ENCODE results near the gene NEMF.
"Not testable (repeated sequence)": the region's sequence is repeated elsewhere in the genome, so short reads cannot be mapped to it uniquely, and the experiment has no call there.

NEMF gene

DNA sequence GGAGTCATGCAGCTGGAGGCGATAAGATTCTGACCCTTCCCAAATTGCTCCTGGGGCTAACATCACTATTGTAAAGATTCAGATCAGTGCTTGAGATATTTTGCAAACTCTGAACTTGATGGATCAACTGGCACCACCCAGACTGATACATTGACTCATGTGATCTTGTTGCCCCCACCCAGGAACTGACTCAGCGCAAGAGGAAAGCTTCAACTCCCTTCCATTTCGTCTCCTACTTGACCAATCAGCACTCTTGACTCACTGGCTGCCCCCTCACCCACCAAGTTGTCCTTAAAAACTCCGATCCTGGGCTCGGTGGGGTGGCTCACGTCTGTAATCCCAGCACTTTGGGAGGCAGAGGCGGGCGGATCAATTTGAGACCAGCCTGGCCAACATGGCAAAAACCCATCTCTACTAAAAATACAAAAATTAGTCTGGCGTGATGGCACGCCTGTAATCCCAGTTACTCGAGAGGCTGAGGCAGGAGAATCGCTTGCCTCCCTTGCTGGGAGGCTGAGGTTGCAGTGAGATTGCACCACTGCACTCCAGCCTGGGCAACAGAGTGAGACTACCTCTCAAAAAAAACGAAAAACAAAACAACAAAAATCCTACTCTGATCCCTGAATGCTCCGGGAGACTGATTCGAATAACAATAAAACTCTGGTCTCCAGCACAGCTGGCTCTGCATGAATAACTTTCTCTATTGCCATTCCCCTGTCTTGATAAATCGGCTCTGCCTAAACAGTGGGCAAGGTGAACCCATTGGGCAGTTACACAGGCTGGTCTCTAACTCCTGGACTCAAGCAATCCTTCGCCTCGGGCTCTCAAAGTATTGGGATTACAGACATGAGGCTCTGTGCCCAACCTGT, 30.5 kb upstream of the NEMF start:
- peaks cover 41% of the 10 kb centered on the region for H3K4me1 Mint-ChIP-seq
- H3K9me3 Mint-ChIP-seq, result no peaks in the 10 kb centered on the region
- no peak for ATAC-seq
- H3K27ac Mint-ChIP-seq, result no peak overlapping the region
- DNase-seq, result no peak
- no peak overlapping the region for H3K4me3 Mint-ChIP-seq
- no peaks in the 10 kb centered on the region for H3K27me3 Mint-ChIP-seq

DNA sequence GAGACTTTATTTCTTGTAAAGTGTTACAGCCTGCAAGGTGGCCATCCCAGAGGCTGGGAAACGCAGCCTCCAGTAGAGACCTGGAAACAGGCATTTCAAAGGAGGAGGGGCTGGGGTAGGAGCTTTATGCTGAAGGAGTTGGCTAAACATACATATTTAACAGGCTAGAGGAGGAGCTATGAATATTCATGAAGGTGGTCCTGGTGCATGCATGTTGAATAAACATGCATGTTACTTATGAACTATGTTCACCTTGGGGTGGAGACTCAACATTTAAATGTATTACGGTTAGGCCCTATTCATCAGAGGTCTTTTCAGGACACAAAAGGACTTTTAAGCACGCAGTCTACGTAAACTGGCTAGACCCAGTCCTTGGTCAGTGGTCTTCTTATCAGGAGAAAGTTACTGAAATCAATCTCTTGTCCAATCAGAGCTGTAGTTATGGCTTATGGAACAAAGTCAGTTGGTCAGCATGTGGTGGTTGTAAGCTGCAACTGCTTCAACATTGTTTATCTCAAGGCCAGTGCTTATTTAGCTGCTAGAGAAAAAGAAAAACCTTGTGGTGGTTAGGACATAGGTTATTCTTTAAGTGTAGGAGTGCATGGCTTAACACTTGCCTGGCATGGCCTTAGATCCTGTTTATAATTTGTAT, 28.9 kb upstream of the NEMF start:
- no peak for DNase-seq
- peak overlapping the region in 1 of 2 donors; percentile 28 for H3K27ac Mint-ChIP-seq
- H3K9me3 Mint-ChIP-seq, result no peaks in the 10 kb centered on the region
- no peaks in the 10 kb centered on the region for H3K27me3 Mint-ChIP-seq
- H3K4me3 Mint-ChIP-seq, result no peak overlapping the region
- H3K4me1 Mint-ChIP-seq, result peaks cover 35% of the 10 kb centered on the region
- no peak for ATAC-seq

DNA sequence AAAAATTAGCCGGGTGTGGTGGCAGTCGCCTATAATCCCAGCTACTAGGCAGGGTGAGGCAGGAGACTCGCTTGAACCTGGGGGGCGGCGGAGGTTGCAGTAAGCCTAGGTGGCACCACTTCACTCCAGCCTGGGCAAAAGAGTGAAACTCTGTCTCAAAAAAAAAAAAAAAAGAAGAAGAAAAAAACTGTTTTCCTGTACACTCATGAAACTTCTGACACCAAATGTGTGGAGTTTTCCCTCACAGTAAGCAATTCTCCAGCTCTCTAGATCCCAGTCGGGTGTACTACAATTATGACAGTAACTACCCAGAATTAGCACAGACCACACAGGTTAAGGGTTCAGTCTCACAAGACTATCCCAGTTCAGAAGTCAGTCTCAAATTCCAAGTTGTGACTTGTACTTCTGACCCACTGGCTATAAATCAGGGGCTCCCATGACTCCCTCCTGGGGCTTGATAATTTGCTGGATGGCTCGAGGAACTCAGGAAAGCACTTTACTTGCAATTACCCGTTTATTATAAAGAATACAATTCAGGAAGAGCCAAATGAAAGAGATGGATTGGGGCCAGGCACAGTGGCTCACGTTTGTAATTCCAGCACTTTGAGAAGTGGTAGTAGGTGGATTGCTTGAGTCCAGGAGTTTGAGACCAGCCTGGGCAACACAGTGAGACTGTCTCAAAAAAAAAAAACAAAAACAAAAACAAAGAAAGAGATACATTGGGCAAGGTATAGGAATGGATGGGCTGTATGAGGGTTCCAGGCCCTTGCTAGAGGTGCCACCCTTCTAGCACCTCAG, 27.9 kb upstream of the NEMF start:
- peaks cover 31% of the 10 kb centered on the region for H3K4me1 Mint-ChIP-seq
- no peak overlapping the region for H3K4me3 Mint-ChIP-seq
- ATAC-seq (peak; percentile 44), DNase-seq (no peak)
- H3K27ac Mint-ChIP-seq, result peak overlapping the region in 1 of 2 donors; percentile 28
- H3K9me3 Mint-ChIP-seq, result no peaks in the 10 kb centered on the region
- H3K27me3 Mint-ChIP-seq, result no peaks in the 10 kb centered on the region

DNA sequence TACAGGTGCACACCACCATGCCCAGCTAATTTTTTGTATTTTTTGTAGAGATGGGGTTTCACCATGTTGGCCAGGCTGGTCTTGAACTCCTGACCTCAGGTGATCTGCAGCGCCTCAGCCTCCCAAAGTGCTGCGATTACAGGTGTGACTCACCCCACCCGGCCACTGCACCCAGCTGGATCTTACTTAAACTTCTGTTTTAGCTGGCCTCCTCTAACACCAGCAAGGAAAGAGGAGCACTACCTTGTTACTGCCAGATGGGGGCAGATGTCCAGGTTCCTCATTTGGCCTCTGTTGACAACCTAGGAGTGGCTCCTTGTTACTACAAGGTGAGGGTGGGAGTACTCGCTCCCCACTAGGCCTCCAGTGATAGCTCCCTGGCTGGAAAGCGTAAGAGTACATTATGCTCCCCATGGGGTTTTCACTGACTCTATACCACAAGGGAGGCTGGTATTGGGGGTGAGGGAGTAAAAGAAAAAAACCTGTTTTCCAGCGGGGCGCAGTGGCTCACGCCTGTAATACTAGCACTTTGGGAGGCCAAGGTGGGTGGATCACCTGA, 27.1 kb upstream of the NEMF start:
- H3K4me1 Mint-ChIP-seq, result peaks cover 31% of the 10 kb centered on the region
- peak; percentile 60 to 76 for DNase-seq
- H3K9me3 Mint-ChIP-seq, result no peaks in the 10 kb centered on the region
- H3K27me3 Mint-ChIP-seq, result no peaks in the 10 kb centered on the region
- ATAC-seq, result peak; percentile 97
- peak overlapping the region; percentile 46 to 71 for H3K27ac Mint-ChIP-seq
- H3K4me3 Mint-ChIP-seq, result peak overlapping the region in 1 of 2 donors; percentile 24

DNA sequence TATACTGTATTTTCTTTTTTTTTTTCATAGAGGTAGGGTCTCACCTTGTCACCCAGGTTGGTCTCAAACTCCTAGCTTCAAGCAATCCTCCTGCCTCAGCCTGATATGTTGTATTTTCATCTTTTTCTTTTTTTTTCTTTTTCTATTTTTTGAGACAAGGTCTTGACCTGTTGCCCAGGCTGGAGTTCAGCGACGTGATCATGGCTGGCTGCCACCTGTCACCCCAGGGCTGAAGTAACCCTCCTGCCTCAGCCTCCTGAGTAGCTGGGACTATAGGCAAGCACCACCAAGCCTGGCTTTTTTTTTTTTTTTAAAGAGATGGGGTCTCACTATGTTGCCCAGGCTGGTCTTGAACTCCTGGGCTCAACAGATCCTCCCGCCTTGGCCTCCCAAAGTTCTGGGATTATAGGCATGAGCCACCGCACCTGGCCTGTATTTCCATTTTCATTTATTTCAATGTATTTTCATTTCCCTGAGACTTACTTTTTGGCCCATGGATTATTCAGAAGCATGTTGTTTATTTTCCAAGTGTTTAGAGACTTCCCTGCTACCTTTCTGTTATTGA, 24.1 kb upstream of the NEMF start:
- no peak overlapping the region for H3K27ac Mint-ChIP-seq
- H3K27me3 Mint-ChIP-seq, result no peaks in the 10 kb centered on the region
- DNase-seq (no peak), ATAC-seq (no peak)
- peaks cover 25% of the 10 kb centered on the region for H3K4me1 Mint-ChIP-seq
- no peak overlapping the region for H3K4me3 Mint-ChIP-seq
- H3K9me3 Mint-ChIP-seq, result no peaks in the 10 kb centered on the region

DNA sequence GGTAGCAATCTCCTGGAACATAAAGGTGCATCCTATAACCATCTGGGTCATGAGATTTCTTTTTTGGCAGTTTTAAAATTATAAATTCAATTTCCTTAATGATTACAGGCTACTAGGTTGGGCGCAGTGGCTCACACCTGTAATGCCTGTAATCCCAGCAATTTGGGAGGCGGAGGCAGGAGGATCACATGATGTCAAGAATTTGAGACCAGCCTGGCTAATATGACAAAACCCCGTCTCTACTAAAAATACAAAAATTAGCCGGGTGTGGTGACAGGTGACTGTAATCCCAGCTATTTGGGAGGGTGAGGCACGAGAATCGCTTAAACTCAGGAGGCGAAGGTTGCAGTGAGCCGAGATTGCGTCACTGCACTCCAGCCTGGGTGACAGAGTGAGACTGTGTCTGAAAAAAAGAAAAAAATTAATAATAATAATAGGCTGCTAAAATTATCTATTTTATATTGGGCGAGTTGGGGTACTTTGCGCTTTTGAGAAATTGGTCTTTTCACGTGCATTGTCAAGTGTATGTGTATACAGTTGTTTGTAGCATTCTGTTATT, 23.1 kb upstream of the NEMF start:
- Mint-ChIP-seq H3K27me3 (no peaks in the 10 kb centered on the region), H3K4me3 (no peak overlapping the region), H3K9me3 (no peaks in the 10 kb centered on the region), H3K27ac (no peak overlapping the region), H3K4me1 (peaks cover 22% of the 10 kb centered on the region)
- DNase-seq (no peak), ATAC-seq (no peak)

DNA sequence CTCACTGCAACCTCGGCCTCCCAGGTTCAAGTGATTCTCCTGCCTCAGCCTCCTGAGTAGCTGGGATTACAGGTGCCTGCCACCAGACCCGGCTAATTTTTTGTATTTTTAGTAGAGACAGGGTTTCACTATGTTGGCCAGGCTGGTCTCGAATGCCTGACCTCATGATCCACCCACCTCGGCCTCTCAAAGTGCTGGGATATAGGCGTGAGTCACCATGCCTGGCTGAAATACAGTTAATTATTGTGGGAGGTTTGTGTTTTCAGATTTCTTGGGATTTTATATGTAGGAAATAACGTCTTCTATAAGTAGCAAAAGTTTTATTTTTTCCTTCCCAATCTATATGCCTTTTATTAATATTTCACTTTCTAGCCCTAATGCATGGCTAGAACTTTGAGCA, 21.0 kb upstream of the NEMF start:
- not testable (repeated sequence) for H3K4me3 Mint-ChIP-seq, H3K27ac Mint-ChIP-seq, H3K9me3 Mint-ChIP-seq, ATAC-seq, DNase-seq, H3K27me3 Mint-ChIP-seq
- H3K4me1 Mint-ChIP-seq, result peaks cover 25% of the 10 kb centered on the region

DNA sequence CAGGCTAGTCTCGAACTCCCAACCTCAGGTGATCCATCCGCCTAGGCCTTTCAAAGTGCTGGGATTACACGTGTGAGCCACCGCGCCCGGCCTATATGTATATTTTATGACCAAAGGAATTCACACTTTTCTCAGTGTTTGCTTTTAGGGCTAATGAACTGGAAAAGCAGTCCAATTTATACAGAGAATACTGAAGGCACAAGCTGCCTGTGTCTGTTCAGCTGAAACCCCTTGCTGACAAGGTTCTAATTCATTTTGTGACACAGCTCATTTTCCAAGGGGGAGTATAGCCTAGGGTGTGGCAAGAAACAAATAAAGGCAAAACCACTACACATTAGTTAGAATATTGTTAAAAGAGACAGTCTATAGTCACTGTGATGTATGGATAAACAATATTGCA, 18.3 kb upstream of the NEMF start:
- peaks cover 29% of the 10 kb centered on the region for H3K4me1 Mint-ChIP-seq
- no peaks in the 10 kb centered on the region for H3K27me3 Mint-ChIP-seq
- H3K4me3 Mint-ChIP-seq, result no peak overlapping the region
- ATAC-seq, result no peak
- H3K27ac Mint-ChIP-seq, result no peak overlapping the region
- no peak for DNase-seq
- no peaks in the 10 kb centered on the region for H3K9me3 Mint-ChIP-seq

DNA sequence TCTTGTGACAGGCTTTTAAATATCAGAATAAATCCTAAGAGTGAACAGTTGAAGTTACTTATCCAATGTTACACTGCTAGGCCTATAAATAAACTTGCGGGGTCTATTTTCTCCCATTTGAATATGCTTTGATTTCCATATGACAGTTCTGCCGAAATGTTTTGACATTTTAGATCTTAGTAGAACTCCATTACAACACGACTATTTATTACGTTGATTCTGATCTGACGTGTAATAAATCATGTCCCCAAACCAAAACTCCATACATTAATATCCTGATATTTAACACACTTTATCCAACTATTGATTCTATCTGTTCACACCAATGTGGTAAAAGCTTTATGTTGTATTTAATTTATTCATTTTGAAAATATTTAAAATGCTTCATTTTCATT, 16.1 kb upstream of the NEMF start:
- ATAC-seq, result no peak
- Mint-ChIP-seq H3K27me3 (no peaks in the 10 kb centered on the region), H3K9me3 (no peaks in the 10 kb centered on the region), H3K4me3 (peak overlapping the region; percentile 90 to 98), H3K4me1 (peaks cover 29% of the 10 kb centered on the region), H3K27ac (peak overlapping the region in 1 of 2 donors; percentile 91)
- no peak for DNase-seq

DNA sequence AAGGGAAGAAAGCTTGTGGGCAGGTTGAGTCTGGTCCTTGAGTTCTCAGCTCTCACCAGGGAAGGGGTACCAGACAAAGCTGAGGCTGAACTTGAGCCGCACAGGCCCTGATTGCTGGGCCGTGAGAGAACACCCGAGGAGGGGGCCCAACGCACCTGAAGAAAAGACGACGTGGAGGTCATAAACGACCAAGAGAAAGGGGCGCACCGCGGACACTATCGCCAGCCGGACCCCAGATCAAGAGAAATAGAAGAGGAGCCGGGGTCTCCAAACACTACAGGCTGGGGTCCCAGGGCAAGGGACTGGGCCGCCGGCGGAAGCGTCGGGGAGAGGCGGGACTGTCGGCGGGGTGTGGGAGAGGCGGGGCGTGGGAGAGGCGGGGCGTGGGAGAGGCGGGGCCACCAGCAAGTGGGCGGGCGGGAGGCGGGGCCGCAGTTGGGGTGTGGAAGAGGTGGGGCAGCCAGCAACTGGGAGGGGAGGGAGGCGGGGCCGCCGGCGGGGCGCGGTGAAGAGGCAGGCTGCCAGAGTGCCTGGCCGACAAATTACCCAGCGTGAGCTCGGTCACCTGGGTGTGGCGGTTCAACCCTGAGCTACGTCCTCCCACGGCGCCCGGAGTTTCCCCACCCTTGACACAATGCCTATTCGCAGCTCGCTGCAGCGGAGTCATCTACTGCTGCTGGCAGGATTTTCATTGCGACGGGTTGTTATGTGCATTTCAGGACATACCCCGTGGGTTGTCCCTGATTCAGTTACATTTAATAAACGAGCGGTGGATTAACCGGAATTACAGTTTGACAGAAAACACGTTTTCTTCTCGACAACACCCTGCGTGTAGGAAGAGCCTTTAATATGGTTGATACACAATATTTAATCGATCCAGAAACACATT, 15.5 kb upstream of the NEMF start:
- no peaks in the 10 kb centered on the region for H3K9me3 Mint-ChIP-seq
- peak; percentile 93 for ATAC-seq

DNA sequence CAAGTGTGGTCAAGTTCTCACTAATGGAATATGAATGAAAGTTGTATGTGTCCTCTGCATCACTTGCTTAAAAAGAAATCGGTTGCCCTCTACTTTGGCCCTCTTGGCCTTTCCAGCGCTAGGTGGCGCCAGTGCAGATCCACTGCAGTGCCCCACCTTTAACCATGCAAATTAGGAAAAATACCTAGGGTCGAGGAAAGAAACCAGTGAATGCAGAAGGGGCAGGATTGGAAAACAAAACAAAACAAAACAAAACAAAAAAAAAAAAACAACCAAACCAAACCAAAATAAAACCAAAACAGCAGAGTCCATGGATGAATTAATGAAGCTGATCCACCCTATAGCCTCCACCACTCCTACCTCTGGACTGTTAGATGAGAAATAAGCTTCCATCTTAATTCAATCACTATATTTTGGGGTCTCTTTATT, 12.9 kb upstream of the NEMF start:
- no peaks in the 10 kb centered on the region for H3K27me3 Mint-ChIP-seq
- DNase-seq (peak; percentile 71 to 77), ATAC-seq (no peak)
- H3K27ac Mint-ChIP-seq, result no peak overlapping the region
- no peak overlapping the region for H3K4me3 Mint-ChIP-seq
- no peaks in the 10 kb centered on the region for H3K9me3 Mint-ChIP-seq
- peaks cover 44% of the 10 kb centered on the region for H3K4me1 Mint-ChIP-seq

More for the DNA sequence above, 15.5 kb upstream of the NEMF start:
- Mint-ChIP-seq H3K4me3 (peak overlapping the region; percentile 90 to 98), H3K27me3 (no peaks in the 10 kb centered on the region), H3K4me1 (peaks cover 29% of the 10 kb centered on the region), H3K27ac (peak overlapping the region; percentile 93 to 98)
- DNase-seq, result peak; percentile 93 to 97

DNA sequence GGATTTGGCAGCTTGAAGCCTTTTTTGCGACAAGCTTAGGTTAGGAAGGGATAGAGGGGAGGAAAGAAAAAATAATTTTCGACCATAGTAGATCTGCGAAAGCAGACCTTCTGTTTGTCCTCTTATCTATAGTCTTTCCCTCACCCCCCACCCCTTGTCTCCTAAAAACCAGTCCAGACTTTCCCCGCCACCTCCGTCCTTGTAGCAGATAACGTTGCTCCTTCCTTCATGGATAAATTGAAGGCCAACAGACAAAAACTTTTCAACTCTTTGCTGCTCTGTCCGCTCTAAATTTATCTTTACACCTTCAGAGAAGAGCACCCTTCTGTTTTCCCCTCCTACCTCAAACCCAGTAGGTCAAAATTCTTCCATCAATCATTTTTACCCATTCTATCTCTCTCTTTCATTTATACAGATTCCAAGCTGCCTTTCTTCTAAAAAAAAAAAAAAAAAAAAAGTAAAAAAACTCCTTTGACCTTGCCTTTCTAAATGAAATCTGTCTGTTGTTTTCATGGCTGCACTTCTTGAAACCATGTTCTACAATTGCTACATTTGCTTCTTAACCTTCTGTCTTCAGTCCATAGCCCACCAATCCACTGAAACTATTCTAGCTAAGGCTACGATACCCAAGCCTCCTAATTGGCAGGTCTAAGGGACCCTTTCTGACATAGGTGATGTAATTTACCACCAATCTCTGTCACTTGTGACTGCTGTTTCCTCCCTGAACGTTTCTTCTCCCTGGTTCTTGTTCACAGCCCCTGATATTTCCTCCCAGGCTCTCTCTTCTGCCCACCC, 11.1 kb upstream of the NEMF start:
- Mint-ChIP-seq H3K4me1 (peaks cover 31% of the 10 kb centered on the region), H3K9me3 (no peaks in the 10 kb centered on the region), H3K27ac (no peak overlapping the region), H3K4me3 (no peak overlapping the region), H3K27me3 (no peaks in the 10 kb centered on the region)
- DNase-seq (peak; percentile 57 to 64), ATAC-seq (peak; percentile 42)

DNA sequence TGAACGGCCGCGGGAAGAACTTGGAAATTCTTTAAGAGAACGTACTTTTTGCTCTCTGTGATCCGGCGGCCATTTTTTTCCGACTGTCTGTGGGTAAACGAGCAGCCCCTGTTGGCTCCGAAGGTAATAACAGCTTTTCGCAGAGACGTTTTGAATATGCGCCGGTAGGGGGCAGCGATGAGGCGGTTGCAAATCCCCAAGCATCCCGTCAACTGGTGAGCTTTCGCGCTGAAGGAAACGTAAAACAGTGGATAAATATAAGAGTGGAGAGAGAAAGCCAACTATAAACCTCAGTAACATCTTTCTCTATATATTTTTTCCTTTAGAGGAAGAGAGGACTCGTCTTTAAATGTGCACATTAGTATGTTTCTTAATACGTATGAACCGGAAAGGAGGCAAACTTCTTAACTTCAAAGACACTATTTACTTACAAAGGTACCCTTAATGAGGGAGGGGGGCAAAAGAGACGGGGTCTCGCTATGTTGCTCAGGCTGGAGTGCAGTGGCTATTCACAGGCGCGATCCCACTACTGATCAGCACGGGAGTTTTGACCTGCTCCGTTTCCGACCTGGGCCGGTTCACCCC, 9.6 kb upstream of the NEMF start:
- no peak overlapping the region for H3K4me3 Mint-ChIP-seq
- H3K4me1 Mint-ChIP-seq, result peaks cover 38% of the 10 kb centered on the region
- H3K27me3 Mint-ChIP-seq, result no peaks in the 10 kb centered on the region
- DNase-seq (peak; percentile 89 to 90), ATAC-seq (peak; percentile 57)
- H3K27ac Mint-ChIP-seq, result no peak overlapping the region
- no peaks in the 10 kb centered on the region for H3K9me3 Mint-ChIP-seq

Data from stimulated activated naive CD8-positive, alpha-beta T cell treated with anti-CD3 and anti-CD28 coated beads, Interleukin-15, amount 100 ng/mL, for 72 hours (primary cell).